Uterus (tissue), 2 donors: ENCODE measurements around the gene ANGPTL3.

ENCODE experiments used
- POLR2A ChIP-seq, 2 donors: fragments of 450-650 bp; IDR thresholded peaks; one replicate each; pipeline ENCODE4 v1.6.1; 2016; ENCODE audit warnings: antibody characterized with exemption in 2 of 2, mild to moderate bottlenecking in 1 of 2, moderate library complexity in 1 of 2
- TF ChIP-seq, protein P1 (sequence below), 4 experiments: fragments of 200-600 bp in 2 of 4; fragments of 450-650 bp in 2 of 4; sonication (generic) in 2 of 4; IDR thresholded peaks; one replicate each; pipeline ENCODE4 v1.5.1; 2016 to 2019; ENCODE audit warnings: antibody characterized with exemption in 4 of 4, mild to moderate bottlenecking in 2 of 4, moderate library complexity in 1 of 4

DNA sequence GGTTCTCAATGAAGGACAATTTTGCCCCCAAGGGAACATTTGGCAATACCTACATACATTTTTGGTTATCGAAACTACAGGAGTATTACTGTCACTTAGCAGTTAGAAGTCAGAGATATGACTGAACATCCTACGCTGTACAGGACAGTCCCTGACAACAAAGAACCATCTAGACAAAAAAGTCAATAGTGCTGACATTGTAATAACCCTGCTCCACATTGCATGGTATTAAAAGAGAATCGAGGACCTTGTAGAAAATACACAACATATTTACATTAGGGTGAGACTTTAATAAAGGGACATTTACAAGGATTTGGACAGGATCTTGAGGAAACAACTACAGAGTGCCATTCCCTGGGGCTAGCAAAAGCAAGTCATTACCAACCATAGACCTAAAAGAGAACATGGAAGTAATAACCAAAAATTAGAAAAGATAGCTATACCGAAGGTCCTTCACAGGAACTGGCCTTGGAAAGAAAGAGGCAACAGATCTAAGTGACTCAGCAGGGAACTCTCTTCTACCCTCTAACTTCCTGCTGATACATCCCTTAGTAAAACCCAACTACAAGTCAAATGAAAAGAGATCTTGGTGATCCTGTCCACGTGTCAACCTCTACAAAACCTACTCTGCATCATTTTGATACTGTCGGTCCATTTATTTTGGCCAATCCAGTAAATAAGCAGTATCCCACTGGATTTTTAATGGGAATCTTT is 40.2 kb downstream of the ANGPTL3 start:
- TF ChIP-seq, protein P1, sequence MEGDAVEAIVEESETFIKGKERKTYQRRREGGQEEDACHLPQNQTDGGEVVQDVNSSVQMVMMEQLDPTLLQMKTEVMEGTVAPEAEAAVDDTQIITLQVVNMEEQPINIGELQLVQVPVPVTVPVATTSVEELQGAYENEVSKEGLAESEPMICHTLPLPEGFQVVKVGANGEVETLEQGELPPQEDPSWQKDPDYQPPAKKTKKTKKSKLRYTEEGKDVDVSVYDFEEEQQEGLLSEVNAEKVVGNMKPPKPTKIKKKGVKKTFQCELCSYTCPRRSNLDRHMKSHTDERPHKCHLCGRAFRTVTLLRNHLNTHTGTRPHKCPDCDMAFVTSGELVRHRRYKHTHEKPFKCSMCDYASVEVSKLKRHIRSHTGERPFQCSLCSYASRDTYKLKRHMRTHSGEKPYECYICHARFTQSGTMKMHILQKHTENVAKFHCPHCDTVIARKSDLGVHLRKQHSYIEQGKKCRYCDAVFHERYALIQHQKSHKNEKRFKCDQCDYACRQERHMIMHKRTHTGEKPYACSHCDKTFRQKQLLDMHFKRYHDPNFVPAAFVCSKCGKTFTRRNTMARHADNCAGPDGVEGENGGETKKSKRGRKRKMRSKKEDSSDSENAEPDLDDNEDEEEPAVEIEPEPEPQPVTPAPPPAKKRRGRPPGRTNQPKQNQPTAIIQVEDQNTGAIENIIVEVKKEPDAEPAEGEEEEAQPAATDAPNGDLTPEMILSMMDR (IDR thresholded peaks at IDR 0.05), result no peak
- no peak for TF ChIP-seq POLR2A (IDR thresholded peaks at IDR 0.05)
